ENCODE results near the gene ZNF512B.

DNA sequence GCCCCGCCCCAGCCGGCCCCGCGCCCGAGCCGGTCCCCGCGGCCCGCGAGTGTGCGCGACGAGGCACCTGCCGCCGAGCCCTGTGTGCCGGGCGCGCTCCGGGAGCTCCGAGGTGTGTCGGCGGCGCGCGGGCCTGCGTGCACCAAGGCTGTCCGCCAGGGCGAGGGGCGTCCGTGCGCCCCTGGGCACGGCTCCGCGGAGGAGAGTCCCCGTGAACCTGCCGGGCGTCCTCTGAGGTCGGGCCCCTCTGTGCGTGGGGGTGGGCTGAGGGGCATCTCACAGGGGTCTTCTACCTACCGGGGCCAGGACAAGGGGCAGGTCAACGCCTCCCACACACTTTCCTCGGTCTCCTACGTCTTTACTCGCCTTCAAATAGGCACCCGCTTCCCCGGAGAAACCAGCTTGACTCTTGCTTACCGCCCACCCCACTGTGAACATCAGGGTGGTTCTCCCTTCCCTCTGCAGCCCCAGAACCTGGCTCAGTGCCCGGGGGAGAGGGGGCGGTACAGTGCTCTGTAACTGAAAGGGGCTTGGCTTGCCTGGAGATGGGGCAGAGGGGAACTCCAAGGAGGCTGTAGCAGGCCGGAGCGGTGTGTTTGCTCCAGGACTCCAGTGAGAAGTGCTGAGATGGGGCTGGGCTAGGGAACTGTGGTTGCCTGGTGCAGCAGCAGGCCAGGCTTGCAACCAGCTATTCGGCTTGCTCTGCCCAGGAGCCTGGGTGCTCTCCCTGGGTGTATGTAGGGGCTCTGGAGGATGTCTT lies 10.0 kb upstream of the ZNF512B start, which contains the start of gene SAMD10:
- TF ChIP-seq, protein P1, sequence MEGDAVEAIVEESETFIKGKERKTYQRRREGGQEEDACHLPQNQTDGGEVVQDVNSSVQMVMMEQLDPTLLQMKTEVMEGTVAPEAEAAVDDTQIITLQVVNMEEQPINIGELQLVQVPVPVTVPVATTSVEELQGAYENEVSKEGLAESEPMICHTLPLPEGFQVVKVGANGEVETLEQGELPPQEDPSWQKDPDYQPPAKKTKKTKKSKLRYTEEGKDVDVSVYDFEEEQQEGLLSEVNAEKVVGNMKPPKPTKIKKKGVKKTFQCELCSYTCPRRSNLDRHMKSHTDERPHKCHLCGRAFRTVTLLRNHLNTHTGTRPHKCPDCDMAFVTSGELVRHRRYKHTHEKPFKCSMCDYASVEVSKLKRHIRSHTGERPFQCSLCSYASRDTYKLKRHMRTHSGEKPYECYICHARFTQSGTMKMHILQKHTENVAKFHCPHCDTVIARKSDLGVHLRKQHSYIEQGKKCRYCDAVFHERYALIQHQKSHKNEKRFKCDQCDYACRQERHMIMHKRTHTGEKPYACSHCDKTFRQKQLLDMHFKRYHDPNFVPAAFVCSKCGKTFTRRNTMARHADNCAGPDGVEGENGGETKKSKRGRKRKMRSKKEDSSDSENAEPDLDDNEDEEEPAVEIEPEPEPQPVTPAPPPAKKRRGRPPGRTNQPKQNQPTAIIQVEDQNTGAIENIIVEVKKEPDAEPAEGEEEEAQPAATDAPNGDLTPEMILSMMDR (tag by site-specific recombination; IDR thresholded peaks at IDR 0.05), result peak; percentile 58; the same call in 1 of the 2 replicates
- no peak for TF ChIP-seq TCF7L2 (IDR thresholded peaks at IDR 0.05; ENCODE audit: borderline replicate concordance, low read depth, low read length)

Data from HEK293 (cell line).